Activated CD4-positive, alpha-beta T cell treated with anti-CD3 and anti-CD28 coated beads, Interleukin-2, Interleukin-6, amounts not matched to agents 100 ng/mL and 50 ng/mL, durations not matched to agents 16 hours and 8 hours (primary cell): ENCODE measurements around the gene RHBDD2.

ENCODE experiments used
- DNase-seq: peaks from one replicate; pipeline ENCODE4 v3.0.0-alpha.2; 2020

RHBDD2 gene

GRCh38 chr7:75921479-75921878 lies 42.6 kb downstream of the RHBDD2 start:
- no peak for DNase-seq

GRCh38 chr7:75922966-75923603 lies 44.3 kb downstream of the RHBDD2 start:
- no peak for DNase-seq

GRCh38 chr7:75924256-75924655 lies 45.4 kb downstream of the RHBDD2 start:
- no peak for DNase-seq

- DNase-seq: no peak
Observed at GRCh38 chr7:75924889-75925288, 46.1 kb downstream of the RHBDD2 start.

- DNase-seq: no peak
Observed at GRCh38 chr7:75925717-75926435, 47.0 kb downstream of the RHBDD2 start.

GRCh38 chr7:75928568-75928914 lies 49.7 kb downstream of the RHBDD2 start:
- DNase-seq: no peak

GRCh38 chr7:75931680-75932079 lies 52.8 kb downstream of the RHBDD2 start:
- DNase-seq: no peak

- DNase-seq: no peak
Observed at GRCh38 chr7:75937958-75938786, 59.3 kb downstream of the RHBDD2 start.
